Left ventricle myocardium inferior (tissue), 1 donor: ENCODE measurements around the gene MEST. TPM values are rescaled to one million over a fixed set of nuclear protein-coding genes. Genes with fewer than 3 reads are reported as not detected.
"Not testable (repeated sequence)": the region's sequence is repeated elsewhere in the genome, so short reads cannot be mapped to it uniquely, and the experiment has no call there.

Experiments
- DNase-seq: peaks from one replicate; pipeline ENCODE4 v3.0.0-alpha.2; 2020
- H3K27ac ChIP-seq: fragments of 200-600 bp; replicated peaks from 2 replicates; pipeline ENCODE4 v1.8.0; 2021
- H3K27me3 ChIP-seq: fragments of 200-600 bp; 2 replicates; pipeline ENCODE4 v1.8.0; 2021; ENCODE audit warnings: low read depth
- H3K36me3 ChIP-seq: fragments of 200-600 bp; 2 replicates; pipeline ENCODE4 v1.8.0; 2021
- H3K4me1 ChIP-seq: fragments of 200-600 bp; 2 replicates; pipeline ENCODE4 v1.8.0; 2021
- H3K4me3 ChIP-seq: fragments of 200-600 bp; 2 replicates; pipeline ENCODE4 v1.8.0; 2021; ENCODE audit warnings: mild to moderate bottlenecking, moderate library complexity
- H3K9me3 ChIP-seq: fragments of 200-600 bp; replicated peaks from 2 replicates; pipeline ENCODE4 v1.8.0; 2021
- intact Hi-C: fragments of 100-400 bp; cut with micrococcal nuclease; formaldehyde crosslinking; loops from one replicate; pipeline ENCODE4 v1.11.0; 2022
- total RNA-seq: library from RNA; stranded (reverse); fragmentation: NEBNext Ultra II Directional; extraction: Animal tissue kit (Norgen Biotek cat#: 25700); gene quantifications from one replicate; pipeline ENCODE4 v1.2.1, GENCODE V29; 2021
- TF ChIP-seq, protein P1 (sequence below): fragments of 200-600 bp; IDR thresholded peaks from 2 replicates; pipeline ENCODE4 v1.8.0; 2021; ENCODE audit warnings: antibody characterized with exemption, mild to moderate bottlenecking, borderline replicate concordance
- donor health status: DM: no; HTN: yes; CAD: no; lungs with severe emphysema.

MEST gene
- total RNA-seq, 1 donor from 2014 or later = 4.9 TPM

DNA sequence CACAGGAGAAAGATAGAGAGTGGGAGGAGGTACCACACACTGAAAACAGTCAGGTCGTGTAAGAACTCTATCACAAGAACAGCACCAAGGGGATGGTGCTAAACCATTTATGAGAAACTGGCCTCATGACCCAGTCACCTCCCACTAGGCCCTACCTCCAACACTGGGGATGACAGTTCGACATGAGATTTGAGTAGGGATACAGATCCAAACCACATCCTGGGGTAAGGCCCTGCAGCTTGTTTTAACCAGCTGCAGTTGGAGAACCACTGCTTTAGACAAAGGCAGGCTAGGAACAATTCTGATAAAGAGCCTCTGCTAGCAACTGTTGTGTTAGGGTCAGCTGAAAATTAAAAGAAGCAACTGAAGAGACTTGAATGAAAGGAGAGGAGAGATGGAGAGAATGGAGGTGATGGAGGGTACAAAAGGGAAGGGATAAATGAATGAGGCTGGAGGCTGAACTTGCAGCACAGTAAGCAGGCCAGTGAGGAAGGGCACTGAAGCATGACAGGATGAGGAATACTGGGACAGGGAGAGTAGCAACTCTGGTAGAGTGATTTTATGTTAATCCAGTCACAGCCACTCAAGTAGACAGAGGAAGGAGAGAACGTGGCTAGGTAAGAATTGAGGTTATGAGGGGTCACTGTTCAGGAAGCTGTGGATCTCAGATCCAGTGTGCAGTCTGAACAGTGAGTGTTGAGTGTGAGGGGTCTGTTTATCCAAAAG lies 23.6 kb downstream of the MEST start:
- DNase-seq = no peak
- Histone ChIP-seq H3K9me3 (no peaks in the 10 kb centered on the region), H3K27ac (no peak overlapping the region), H3K4me1 (peaks cover 4% of the 10 kb centered on the region), H3K36me3 (peaks cover 9% of the 10 kb centered on the region), H3K27me3 (no peaks in the 10 kb centered on the region), H3K4me3 (no peak overlapping the region)
- intact Hi-C loops = no loop called here
- TF ChIP-seq, protein P1, sequence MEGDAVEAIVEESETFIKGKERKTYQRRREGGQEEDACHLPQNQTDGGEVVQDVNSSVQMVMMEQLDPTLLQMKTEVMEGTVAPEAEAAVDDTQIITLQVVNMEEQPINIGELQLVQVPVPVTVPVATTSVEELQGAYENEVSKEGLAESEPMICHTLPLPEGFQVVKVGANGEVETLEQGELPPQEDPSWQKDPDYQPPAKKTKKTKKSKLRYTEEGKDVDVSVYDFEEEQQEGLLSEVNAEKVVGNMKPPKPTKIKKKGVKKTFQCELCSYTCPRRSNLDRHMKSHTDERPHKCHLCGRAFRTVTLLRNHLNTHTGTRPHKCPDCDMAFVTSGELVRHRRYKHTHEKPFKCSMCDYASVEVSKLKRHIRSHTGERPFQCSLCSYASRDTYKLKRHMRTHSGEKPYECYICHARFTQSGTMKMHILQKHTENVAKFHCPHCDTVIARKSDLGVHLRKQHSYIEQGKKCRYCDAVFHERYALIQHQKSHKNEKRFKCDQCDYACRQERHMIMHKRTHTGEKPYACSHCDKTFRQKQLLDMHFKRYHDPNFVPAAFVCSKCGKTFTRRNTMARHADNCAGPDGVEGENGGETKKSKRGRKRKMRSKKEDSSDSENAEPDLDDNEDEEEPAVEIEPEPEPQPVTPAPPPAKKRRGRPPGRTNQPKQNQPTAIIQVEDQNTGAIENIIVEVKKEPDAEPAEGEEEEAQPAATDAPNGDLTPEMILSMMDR = no peak

DNA sequence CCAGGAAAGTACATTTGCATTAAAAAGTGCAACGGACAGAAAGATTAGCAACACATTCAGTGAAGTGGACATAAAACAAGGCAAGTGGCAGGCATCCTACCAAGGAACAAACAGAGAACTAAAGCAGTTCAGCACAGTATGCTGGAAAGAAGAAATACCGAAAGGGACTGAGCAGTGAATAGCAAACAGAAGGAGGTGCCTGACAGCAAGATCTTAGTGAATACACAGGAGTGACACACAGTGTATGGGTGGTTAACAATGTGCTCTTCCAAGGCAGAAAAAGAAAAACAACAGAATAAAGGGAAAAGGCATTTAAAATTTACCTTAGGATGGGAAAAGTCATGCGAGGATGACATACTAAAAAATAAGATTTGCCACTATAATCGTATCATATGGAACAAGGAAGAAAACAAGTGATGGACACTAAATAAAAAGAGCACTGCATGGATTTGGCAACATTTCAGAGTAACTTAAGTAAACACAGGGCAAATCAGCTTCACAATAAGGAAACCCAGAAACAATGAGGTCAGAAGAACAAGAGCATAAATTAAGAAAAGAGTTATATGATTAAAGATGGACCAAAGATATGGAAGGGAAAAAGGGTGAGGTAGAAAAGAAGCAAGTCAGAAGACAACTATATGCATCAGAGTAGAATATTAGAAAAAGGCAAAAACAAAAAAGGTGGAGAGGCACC lies 29.5 kb downstream of the MEST start:
- H3K36me3 ChIP-seq = no peaks in the 10 kb centered on the region
- no peaks in the 10 kb centered on the region for H3K27me3 ChIP-seq
- TF ChIP-seq, protein P1 = no peak
- no peaks in the 10 kb centered on the region for H3K9me3 ChIP-seq
- no peaks in the 10 kb centered on the region for H3K4me1 ChIP-seq
- no peak for DNase-seq
- intact Hi-C loops = no loop called here
- H3K27ac ChIP-seq = no peak overlapping the region
- no peak overlapping the region for H3K4me3 ChIP-seq

GRCh38 chr7:130523519-130524125 lies 31.7 kb downstream of the MEST start:
- intact Hi-C loops = not testable (repeated sequence)

DNA sequence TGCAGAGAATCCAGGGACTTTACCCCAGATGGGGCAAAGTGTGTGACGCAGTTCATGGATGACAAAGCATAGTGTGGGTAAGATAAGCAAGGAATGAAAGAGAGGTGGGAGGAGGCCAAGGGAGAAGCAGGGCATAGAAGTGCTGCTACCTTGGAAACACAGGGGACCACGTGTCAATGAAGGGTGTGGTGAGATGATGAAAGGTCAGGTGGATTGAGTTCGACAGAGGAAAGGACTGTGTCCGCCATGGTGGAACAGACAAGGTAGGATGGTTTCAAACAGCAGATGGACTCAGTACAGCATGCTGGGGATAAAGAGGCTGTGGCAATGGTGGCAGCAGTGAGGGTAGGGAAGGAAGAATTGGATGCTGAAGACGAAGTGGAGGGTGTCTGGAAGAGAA lies 32.7 kb downstream of the MEST start:
- Histone ChIP-seq H3K4me3 (no peak overlapping the region), H3K4me1 (no peaks in the 10 kb centered on the region), H3K27ac (no peak overlapping the region), H3K36me3 (no peaks in the 10 kb centered on the region), H3K9me3 (no peaks in the 10 kb centered on the region), H3K27me3 (no peaks in the 10 kb centered on the region)
- DNase-seq = no peak
- intact Hi-C loops = no loop called here
- TF ChIP-seq, protein P1 = no peak

More at GRCh38 chr7:130523519-130524125, 31.7 kb downstream of the MEST start:
- not testable (repeated sequence) for H3K9me3 ChIP-seq, H3K36me3 ChIP-seq, H3K4me1 ChIP-seq, H3K4me3 ChIP-seq, H3K27me3 ChIP-seq, DNase-seq, H3K27ac ChIP-seq

- H3K9me3 ChIP-seq, H3K36me3 ChIP-seq, DNase-seq, H3K4me3 ChIP-seq, intact Hi-C loops, H3K27ac ChIP-seq, H3K4me1 ChIP-seq, H3K27me3 ChIP-seq: not testable (repeated sequence)
Measured at GRCh38 chr7:130527752-130528355, 36.0 kb downstream of the MEST start.

- Histone ChIP-seq H3K27me3 (no peaks in the 10 kb centered on the region), H3K4me1 (no peaks in the 10 kb centered on the region), H3K4me3 (no peak overlapping the region), H3K36me3 (peaks cover 10% of the 10 kb centered on the region), H3K27ac (no peak overlapping the region), H3K9me3 (no peaks in the 10 kb centered on the region)
- TF ChIP-seq, protein P1 = no peak
- no peak for DNase-seq
- intact Hi-C loops = no loop called here
Measured at GRCh38 chr7:130529417-130529816, 37.5 kb downstream of the MEST start.

DNA sequence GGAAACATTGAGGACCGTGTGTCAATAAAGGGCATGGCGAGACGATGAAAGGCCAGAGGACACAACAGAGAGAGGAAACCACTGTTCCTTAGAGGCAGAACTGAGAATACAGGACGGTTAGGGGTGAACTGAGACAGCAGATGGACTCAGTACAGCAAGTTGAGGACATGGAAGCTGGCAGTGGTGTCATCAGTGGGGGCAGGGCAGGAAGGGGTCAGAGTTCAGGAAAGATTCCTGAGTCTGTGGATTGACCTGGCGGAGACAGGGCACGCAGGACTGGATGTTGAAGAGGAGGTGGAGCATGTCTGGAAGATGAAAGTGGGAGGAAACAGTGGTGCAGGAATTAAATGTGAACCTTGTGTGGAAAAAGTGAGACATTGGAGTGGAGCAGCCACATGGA lies 46.0 kb downstream of the MEST start:
- intact Hi-C loops, H3K4me3 ChIP-seq, H3K27me3 ChIP-seq, H3K4me1 ChIP-seq, H3K9me3 ChIP-seq, DNase-seq, H3K27ac ChIP-seq: not testable (repeated sequence)
- H3K36me3 ChIP-seq = peaks cover 10% of the 10 kb centered on the region

GRCh38 chr7:130541287-130541686 lies 49.4 kb downstream of the MEST start:
- H3K27ac ChIP-seq, H3K9me3 ChIP-seq, H3K36me3 ChIP-seq, H3K4me3 ChIP-seq, H3K4me1 ChIP-seq, DNase-seq, H3K27me3 ChIP-seq, intact Hi-C loops: not testable (repeated sequence)

DNA sequence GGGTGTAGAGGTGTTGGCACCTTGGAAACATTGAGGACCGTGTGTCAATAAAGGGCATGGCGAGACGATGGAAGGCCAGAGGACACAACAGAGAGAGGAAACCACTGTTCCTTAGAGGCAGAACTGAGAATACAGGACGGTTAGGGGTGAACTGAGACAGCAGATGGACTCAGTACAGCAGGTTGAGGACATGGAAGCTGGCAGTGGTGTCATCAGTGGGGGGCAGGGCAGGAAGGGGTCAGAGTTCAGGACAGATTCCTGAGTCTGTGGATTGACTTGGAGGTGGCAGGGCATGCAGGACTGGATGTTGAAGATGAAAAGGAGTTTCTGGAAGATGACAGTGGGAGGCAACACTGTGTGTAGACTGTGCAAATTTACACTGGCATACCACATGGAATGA lies 50.4 kb downstream of the MEST start:
- DNase-seq, H3K4me1 ChIP-seq, intact Hi-C loops, H3K9me3 ChIP-seq, H3K4me3 ChIP-seq, H3K27me3 ChIP-seq, H3K27ac ChIP-seq: not testable (repeated sequence)
- peaks cover 15% of the 10 kb centered on the region for H3K36me3 ChIP-seq
